H1 (cell line): ENCODE measurements around the gene PHACTR1.

ENCODE experiments used
- BCL11A ChIP-seq, 2 experiments: IDR thresholded peaks; one replicate each; pipeline ENCODE4 v1.6.1; 2011; ENCODE audit warnings: low read depth in 2 of 2, low read length in 2 of 2, mild to moderate bottlenecking in 2 of 2
- CTCF ChIP-seq, 3 experiments: IDR thresholded peaks; 1 replicate in 2 of 3; 2 replicates in 1 of 3; pipeline versions ENCODE4 v1.5.1 to v1.6.1; 2011; ENCODE audit warnings: low read length in 3 of 3, mild to moderate bottlenecking in 3 of 3, inconsistent platforms in 2 of 3, low read depth in 1 of 3, moderate library complexity in 1 of 3; ENCODE audit not compliant: insufficient read depth in 1 of 3; ENCODE audit errors: control extremely low read depth in 1 of 3
- GABPA ChIP-seq: IDR thresholded peaks from 2 replicates; pipeline ENCODE4 v1.6.1; 2011; ENCODE audit warnings: mild to moderate bottlenecking, low read length, moderate library complexity, borderline replicate concordance; ENCODE audit not compliant: insufficient read depth
- KDM1A ChIP-seq: fragments of 200-600, 300-600 bp; sonication (generic); IDR thresholded peaks from 2 replicates; pipeline ENCODE4 v1.7.1; 2016; ENCODE audit warnings: mild to moderate bottlenecking, low read length, borderline replicate concordance
- NRF1 ChIP-seq: IDR thresholded peaks from 2 replicates; pipeline ENCODE4 v1.6.1; 2011; ENCODE audit warnings: mild to moderate bottlenecking, low read depth, low read length, improper control_type of control experiment
- PHF8 ChIP-seq: fragments of 200-600 bp; sonication (generic); conservative IDR thresholded peaks from 2 replicates; pipeline ENCODE4 v1.7.1; 2012; ENCODE audit warnings: low read depth, mild to moderate bottlenecking, inconsistent platforms, low read length, moderate library complexity
- POLR2AphosphoS5 ChIP-seq: IDR thresholded peaks from 2 replicates; pipeline ENCODE4 v1.6.1; 2011; ENCODE audit warnings: low read depth, low read length
- RFX5 ChIP-seq: IDR thresholded peaks from 2 replicates; pipeline ENCODE4 v1.6.1; 2011; ENCODE audit warnings: low read depth, low read length, improper control_type of control experiment, borderline replicate concordance
- SIN3A ChIP-seq, 2 experiments: IDR thresholded peaks in 1 of 2; conservative IDR thresholded peaks in 1 of 2; 2 replicates each; pipeline ENCODE4 v1.6.1; 2011 to 2012; ENCODE audit warnings: low read length in 2 of 2, improper control_type of control experiment in 1 of 2, low read depth in 1 of 2, mild to moderate bottlenecking in 1 of 2
- TAF1 ChIP-seq: IDR thresholded peaks from 2 replicates; pipeline ENCODE4 v1.6.1; 2011; ENCODE audit warnings: mild to moderate bottlenecking, low read depth, low read length
- TAF7 ChIP-seq: optimal IDR thresholded peaks from 2 replicates; pipeline ENCODE3; 2011; ENCODE audit warnings: low read depth, mild to moderate bottlenecking, inconsistent platforms, low read length, moderate library complexity, borderline replicate concordance
- TEAD4 ChIP-seq: IDR thresholded peaks from 2 replicates; pipeline ENCODE4 v1.6.1; 2012; ENCODE audit warnings: low read depth, low read length, inconsistent platforms, mixed read lengths
- ZNF274 ChIP-seq: IDR thresholded peaks from 2 replicates; pipeline ENCODE4 v1.7.0; 2012; ENCODE audit warnings: low read length, borderline replicate concordance; ENCODE audit errors: extremely low read depth

- no peak for TF ChIP-seq PHF8
- no peak for TF ChIP-seq CTCF (IDR thresholded peaks at IDR 0.05; ENCODE audit: control extremely low read depth in 1 of 3, insufficient read depth in 1 of 3, low read depth in 1 of 3, low read length in 3 of 3)
- TF ChIP-seq RFX5, result no peak
- TF ChIP-seq TAF1, result no peak
- TF ChIP-seq POLR2AphosphoS5, result no peak
- no peak for TF ChIP-seq ZNF274
- TF ChIP-seq GABPA, result no peak
- no peak for TF ChIP-seq TEAD4
- no peak for TF ChIP-seq KDM1A
- no peak for TF ChIP-seq TAF7
- TF ChIP-seq NRF1, result no peak
- no peak for TF ChIP-seq SIN3A (conservative IDR thresholded peaks at IDR 0.05 in 1 of 2, IDR thresholded peaks at IDR 0.05 in 1 of 2; ENCODE audit: low read depth in 1 of 2, low read length in 2 of 2)
- TF ChIP-seq BCL11A (IDR thresholded peaks at IDR 0.05; ENCODE audit: low read depth in 2 of 2, low read length in 2 of 2), result no peak
These were observed 380.9 kb downstream of the PHACTR1 start for GRCh38 chr6:13097454-13097853.
